ENCODE data around the gene LYPD6B. TPM values are rescaled to one million over a fixed set of nuclear protein-coding genes. Genes with fewer than 3 reads are reported as not detected.

LYPD6B gene
- total RNA-seq, 1 experiment from 2014 or later, result 2.0 TPM

DNA sequence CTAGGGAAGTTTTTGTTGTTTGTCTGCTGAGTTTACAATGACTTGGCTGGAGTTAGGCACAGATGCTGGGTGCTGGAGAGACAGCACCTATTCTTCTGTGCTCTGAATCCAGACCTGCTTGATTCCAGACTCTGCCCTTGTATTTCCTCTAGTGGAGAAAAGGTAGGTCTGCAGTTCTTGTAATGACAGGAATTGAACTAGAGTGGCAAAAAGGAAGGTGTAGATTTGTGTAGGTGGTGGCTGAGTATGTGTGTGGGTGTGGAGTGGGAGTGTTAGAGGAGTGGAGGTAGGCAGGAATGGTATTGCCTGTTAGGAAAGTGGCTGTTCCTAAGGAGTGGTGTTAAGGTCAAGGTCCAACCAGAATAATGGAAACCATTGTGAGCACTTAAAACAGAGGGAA, 220.0 kb downstream of the LYPD6B start:
- TF ChIP-seq, protein P1, sequence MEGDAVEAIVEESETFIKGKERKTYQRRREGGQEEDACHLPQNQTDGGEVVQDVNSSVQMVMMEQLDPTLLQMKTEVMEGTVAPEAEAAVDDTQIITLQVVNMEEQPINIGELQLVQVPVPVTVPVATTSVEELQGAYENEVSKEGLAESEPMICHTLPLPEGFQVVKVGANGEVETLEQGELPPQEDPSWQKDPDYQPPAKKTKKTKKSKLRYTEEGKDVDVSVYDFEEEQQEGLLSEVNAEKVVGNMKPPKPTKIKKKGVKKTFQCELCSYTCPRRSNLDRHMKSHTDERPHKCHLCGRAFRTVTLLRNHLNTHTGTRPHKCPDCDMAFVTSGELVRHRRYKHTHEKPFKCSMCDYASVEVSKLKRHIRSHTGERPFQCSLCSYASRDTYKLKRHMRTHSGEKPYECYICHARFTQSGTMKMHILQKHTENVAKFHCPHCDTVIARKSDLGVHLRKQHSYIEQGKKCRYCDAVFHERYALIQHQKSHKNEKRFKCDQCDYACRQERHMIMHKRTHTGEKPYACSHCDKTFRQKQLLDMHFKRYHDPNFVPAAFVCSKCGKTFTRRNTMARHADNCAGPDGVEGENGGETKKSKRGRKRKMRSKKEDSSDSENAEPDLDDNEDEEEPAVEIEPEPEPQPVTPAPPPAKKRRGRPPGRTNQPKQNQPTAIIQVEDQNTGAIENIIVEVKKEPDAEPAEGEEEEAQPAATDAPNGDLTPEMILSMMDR (conservative IDR thresholded peaks at IDR 0.05; ENCODE audit: low read depth, low read length), result peak; percentile 14; the same call in 1 of the 2 replicates
- TF ChIP-seq EZH2 (IDR thresholded peaks at IDR 0.05; ENCODE audit: low read length, unreplicated experiment), result no peak
- ChIA-PET CTCF (no interaction called here), POLR2A (ENCODE audit: unreplicated experiment) (no interaction called here)
- H3K4me2 ChIP-seq (ENCODE audit: low read length), result no peak overlapping the region
- no peak overlapping the region for H2AFZ ChIP-seq (ENCODE audit: low read length)
- no peak overlapping the region for H3K9ac ChIP-seq (ENCODE audit: low read length)
- DNase-seq (no peak), ATAC-seq (no peak)
- no TSS peak for BruUV-seq (replicated peaks)
- no peaks in the 10 kb centered on the region for H3K79me2 ChIP-seq (ENCODE audit: low read length)
- H3F3A ChIP-seq (ENCODE audit: low read length, unreplicated experiment), result no peaks in the 10 kb centered on the region
- intact Hi-C loops (cut with micrococcal nuclease), result no loop called here
- H3K27ac ChIP-seq (ENCODE audit: low read length), result no peak overlapping the region
- no peaks in the 10 kb centered on the region for H3K4me1 ChIP-seq (ENCODE audit: insufficient read depth, low read length)
- no peaks in the 10 kb centered on the region for H3K9me3 ChIP-seq (ENCODE audit: low read length)
- no peaks in the 10 kb centered on the region for H3K36me3 ChIP-seq (ENCODE audit: low read depth, low read length)
- no peaks in the 10 kb centered on the region for H4K20me1 ChIP-seq (ENCODE audit: low read length)
- H3K4me3 ChIP-seq (ENCODE audit: low read length), result no peak overlapping the region
- H3K27me3 ChIP-seq (ENCODE audit: low read length), result peaks cover 52% of the 10 kb centered on the region
- H3K9me2 ChIP-seq (replicated peaks; ENCODE audit: low read length), result no peaks in the 10 kb centered on the region

DNA sequence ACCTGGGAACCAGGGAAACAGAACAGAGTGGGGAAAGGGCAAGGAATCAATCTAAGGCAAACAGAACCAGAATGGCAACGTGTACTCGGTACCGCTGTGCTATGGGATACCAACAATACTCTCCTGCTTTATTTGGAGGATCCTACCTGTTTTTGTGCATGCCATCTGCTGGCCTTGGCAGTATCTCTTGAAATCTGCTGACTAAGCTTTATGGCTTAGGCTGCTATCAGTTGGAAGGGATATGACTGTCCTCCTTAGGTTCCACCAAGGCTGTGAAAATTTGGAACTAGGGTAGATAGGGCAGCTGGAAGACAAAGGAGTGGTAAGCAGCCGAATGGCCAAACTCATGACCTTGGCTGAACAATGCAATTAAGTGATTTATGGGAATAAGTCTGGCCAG, 220.6 kb downstream of the LYPD6B start:
- no peaks in the 10 kb centered on the region for H3K4me1 ChIP-seq (ENCODE audit: insufficient read depth, low read length)
- POLR2A ChIA-PET (ENCODE audit: unreplicated experiment), result no interaction called here
- H2AFZ ChIP-seq (ENCODE audit: low read length), result no peak overlapping the region
- no peak overlapping the region for H3K4me2 ChIP-seq (ENCODE audit: low read length)
- H3K9me3 ChIP-seq (ENCODE audit: low read length), result no peaks in the 10 kb centered on the region
- TF ChIP-seq, protein P1 (conservative IDR thresholded peaks at IDR 0.05; ENCODE audit: low read depth, low read length), result no peak
- no peak for TF ChIP-seq EZH2 (IDR thresholded peaks at IDR 0.05; ENCODE audit: low read length, unreplicated experiment)
- TF ChIP-seq EZH2phosphoT487 (IDR thresholded peaks at IDR 0.05; ENCODE audit: borderline replicate concordance, low read length), result no peak
- peaks cover 57% of the 10 kb centered on the region for H3K27me3 ChIP-seq (ENCODE audit: low read length)
- H3K79me2 ChIP-seq (ENCODE audit: low read length), result no peaks in the 10 kb centered on the region
- no peak for DNase-seq
- no peak for ATAC-seq
- H3K9me2 ChIP-seq (replicated peaks; ENCODE audit: low read length), result no peaks in the 10 kb centered on the region
- intact Hi-C loops (cut with micrococcal nuclease), result no loop called here
- CTCF ChIA-PET, result no interaction called here
- H3K4me3 ChIP-seq (ENCODE audit: low read length), result no peak overlapping the region
- no TSS peak for BruUV-seq (replicated peaks)
- no peaks in the 10 kb centered on the region for H3F3A ChIP-seq (ENCODE audit: low read length, unreplicated experiment)
- H3K9ac ChIP-seq (ENCODE audit: low read length), result no peak overlapping the region
- no peak overlapping the region for H3K27ac ChIP-seq (ENCODE audit: low read length)
- H3K36me3 ChIP-seq (ENCODE audit: low read depth, low read length), result no peaks in the 10 kb centered on the region
- no peaks in the 10 kb centered on the region for H4K20me1 ChIP-seq (ENCODE audit: low read length)

DNA sequence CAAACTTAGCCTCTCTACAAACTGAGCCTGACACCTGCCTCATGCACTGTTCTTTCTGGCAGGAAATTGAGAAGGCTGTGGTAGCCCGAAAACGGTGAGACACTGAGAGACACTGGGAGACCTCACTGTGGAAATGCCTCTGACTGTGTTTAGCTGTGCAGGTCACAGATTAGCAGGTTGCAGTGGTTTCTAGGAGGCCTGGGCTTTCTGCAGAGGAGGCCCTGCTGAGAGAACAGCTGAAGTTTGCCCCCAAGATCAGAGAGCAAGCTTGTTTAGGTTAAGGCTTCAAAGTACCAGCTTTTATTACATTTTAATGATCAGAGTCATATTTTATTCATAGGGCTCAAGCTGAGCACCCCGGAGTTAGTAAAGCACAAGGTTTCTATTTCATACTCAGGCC, 223.2 kb downstream of the LYPD6B start:
- no peak overlapping the region for H2AFZ ChIP-seq (ENCODE audit: low read length)
- H3K27me3 ChIP-seq (ENCODE audit: low read length), result peaks cover 62% of the 10 kb centered on the region
- H3K4me3 ChIP-seq (ENCODE audit: low read length), result no peak overlapping the region
- no peak for TF ChIP-seq EZH2phosphoT487 (IDR thresholded peaks at IDR 0.05; ENCODE audit: borderline replicate concordance, low read length)
- no peak for TF ChIP-seq EZH2 (IDR thresholded peaks at IDR 0.05; ENCODE audit: low read length, unreplicated experiment)
- TF ChIP-seq, protein P1 (conservative IDR thresholded peaks at IDR 0.05; ENCODE audit: low read depth, low read length), result no peak
- H3K4me1 ChIP-seq (ENCODE audit: insufficient read depth, low read length), result no peaks in the 10 kb centered on the region
- no peaks in the 10 kb centered on the region for H3K9me3 ChIP-seq (ENCODE audit: low read length)
- DNase-seq (no peak), ATAC-seq (no peak)
- intact Hi-C loops (cut with micrococcal nuclease), result no loop called here
- no peaks in the 10 kb centered on the region for H3K36me3 ChIP-seq (ENCODE audit: low read depth, low read length)
- no peak overlapping the region for H3K4me2 ChIP-seq (ENCODE audit: low read length)
- H3K9me2 ChIP-seq (replicated peaks; ENCODE audit: low read length), result no peaks in the 10 kb centered on the region
- H4K20me1 ChIP-seq (ENCODE audit: low read length), result no peaks in the 10 kb centered on the region
- CTCF ChIA-PET, result no interaction called here
- H3K79me2 ChIP-seq (ENCODE audit: low read length), result no peaks in the 10 kb centered on the region
- H3K9ac ChIP-seq (ENCODE audit: low read length), result no peak overlapping the region
- POLR2A ChIA-PET (ENCODE audit: unreplicated experiment), result interaction anchor here (0.5 kb wide), 1 partner anchor 36 kb away, joined by 3 read pairs; no protein-coding TSS in a partner anchor
- H3F3A ChIP-seq (ENCODE audit: low read length, unreplicated experiment), result no peaks in the 10 kb centered on the region
- BruUV-seq (replicated peaks), result no TSS peak
- H3K27ac ChIP-seq (ENCODE audit: low read length), result no peak overlapping the region

Other genes starting within 250 kb of the LYPD6B start
- 4.0 and 7.3 TPM in 2 replicates for gene KIF5C, start 163.5 kb upstream of the LYPD6B start, total RNA-seq (2014; rRNA removed)

All from PC-3 (cell line).